Measurements from ENCODE around the gene LMO7. TPM values are rescaled to one million over a fixed set of nuclear protein-coding genes. Genes with fewer than 3 reads are reported as not detected.

Gene LMO7
- 1 to 10 TPM; 3.1 to 5.9 TPM for total RNA-seq

DNA sequence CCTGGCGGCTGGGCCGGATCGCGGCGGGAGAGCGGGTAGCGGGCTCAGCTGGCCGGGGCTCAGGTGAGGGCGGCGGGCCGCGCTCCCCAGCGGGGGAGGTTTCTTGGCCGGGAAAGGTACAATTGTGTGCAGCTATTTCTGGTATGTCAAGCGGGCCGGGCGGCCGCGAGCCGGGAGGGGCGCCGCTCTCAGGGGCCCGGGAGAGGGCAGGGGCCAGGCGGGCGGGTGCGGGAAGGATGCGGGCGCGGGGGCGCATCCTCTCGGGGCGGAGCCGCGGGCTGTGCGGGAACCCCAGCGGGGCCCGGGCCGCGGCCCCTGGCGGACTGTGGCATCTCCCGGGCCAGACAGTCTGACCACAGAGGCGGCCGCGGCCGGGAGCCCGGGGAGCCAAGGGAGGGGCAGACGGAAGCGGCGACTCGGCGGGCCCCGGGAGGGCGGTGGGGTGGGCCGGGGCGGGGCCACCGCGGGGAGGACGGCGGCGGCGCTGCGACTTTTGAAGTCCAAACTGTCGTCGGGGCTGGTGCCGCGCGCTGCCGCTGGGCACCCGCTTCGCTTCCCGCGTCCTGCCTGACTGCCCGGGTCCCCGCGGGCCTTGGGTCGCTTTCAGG is at the start of gene LMO7:
LMO7 (plus strand) TSS at position 503 of the 608 bp plus-strand sequence. CDS start 328 bp downstream, outside the sequence.
- Mint-ChIP-seq H3K9me3 (no peaks in the 10 kb centered on the region), H3K36me3 (peaks cover 5% of the 10 kb centered on the region), H3K27ac (no peak within 1 kb of the TSS), H3K4me3 (peak within 1 kb of the TSS; percentile 70), H3K4me1 (ENCODE audit: low read depth in 2 of 2) (peaks cover 7% of the 10 kb centered on the region in 2 donors), H3K27me3 (peaks cover 25 to 36% of the 10 kb centered on the region in 2 donors)
- peak; percentile 77 for DNase-seq (ENCODE audit: low spot score)
- peak; percentile 85 to 89 for ATAC-seq

DNA sequence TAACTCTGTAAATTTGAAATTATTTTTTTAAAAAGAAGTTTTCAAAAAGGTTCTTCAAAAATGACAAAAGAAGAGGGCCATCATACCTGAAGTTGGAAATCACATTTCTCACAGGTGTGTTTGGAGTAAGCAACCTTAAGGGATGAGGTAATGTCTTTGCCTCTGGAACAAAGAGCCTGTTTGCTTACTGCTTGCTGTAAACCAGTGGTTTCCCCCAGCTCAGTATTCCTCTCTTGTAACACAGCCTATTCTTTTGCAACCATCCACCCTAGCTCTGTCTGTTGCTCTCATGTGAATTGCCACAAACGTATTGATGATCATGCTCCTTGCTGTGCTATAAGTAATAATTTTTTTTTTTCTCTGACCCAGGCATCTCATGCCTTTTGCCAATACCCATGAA is 48.5 kb upstream of the LMO7 start:
- no peak overlapping the region for H3K4me3 Mint-ChIP-seq
- H3K36me3 Mint-ChIP-seq = peaks cover 26% of the 10 kb centered on the region
- H3K4me1 Mint-ChIP-seq (ENCODE audit: low read depth in 2 of 2) = peaks cover 0 to 2% of the 10 kb centered on the region in 2 donors
- H3K27me3 Mint-ChIP-seq = no peaks in the 10 kb centered on the region
- H3K9me3 Mint-ChIP-seq = no peaks in the 10 kb centered on the region
- ATAC-seq (no peak), DNase-seq (ENCODE audit: low spot score) (no peak)
- H3K27ac Mint-ChIP-seq = no peak overlapping the region

DNA sequence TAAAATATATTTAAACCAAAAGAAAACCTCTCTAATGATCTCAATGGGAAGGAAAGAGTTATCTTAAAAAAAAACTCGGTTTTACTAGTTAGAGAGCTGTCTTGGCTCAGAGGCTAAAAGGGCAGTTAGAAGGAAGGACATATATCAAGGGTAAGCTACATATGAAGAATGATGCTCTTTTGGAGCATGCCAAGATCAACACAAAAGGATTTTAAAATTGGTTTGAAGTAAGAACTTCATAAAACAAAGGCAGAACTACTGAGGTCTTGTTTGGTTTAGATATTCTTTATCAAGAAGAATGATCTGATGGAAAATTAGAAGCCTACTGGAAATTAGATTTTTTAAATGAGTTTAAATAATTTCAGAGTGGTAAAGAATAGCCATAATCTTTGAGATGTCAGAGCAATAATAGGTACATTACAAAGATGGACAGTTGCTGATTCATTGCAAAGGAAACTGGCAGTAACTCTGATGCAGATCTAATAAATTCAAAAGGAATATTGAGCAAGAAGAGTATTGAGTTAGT is 39.4 kb upstream of the LMO7 start:
- DNase-seq (ENCODE audit: low spot score) (no peak), ATAC-seq (no peak)
- H3K27me3 Mint-ChIP-seq = no peaks in the 10 kb centered on the region
- no peaks in the 10 kb centered on the region for H3K9me3 Mint-ChIP-seq
- H3K27ac Mint-ChIP-seq = no peak overlapping the region
- H3K36me3 Mint-ChIP-seq = peaks cover 12% of the 10 kb centered on the region
- H3K4me3 Mint-ChIP-seq = no peak overlapping the region
- H3K4me1 Mint-ChIP-seq (ENCODE audit: low read depth in 2 of 2) = no peaks in the 10 kb centered on the region

DNA sequence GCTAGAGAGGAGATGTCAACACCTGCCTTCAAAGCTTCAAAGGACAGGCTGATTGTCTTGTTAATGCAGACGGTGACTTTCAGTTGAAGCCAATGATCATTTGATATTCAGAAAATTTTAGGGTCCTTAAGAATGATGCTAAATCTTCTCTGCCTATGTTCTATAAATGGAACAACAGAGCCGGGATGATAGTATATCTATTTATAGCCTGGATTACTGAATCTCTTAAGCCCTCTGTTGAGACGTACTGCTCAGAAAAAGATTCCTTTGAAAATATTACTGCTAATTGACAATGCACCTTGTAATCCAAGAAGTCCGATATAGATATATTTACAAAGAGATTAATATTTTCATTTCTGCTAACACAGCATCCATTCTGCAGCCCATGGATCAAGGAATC is 35.8 kb upstream of the LMO7 start:
- ATAC-seq (no peak), DNase-seq (ENCODE audit: low spot score) (no peak)
- Mint-ChIP-seq H3K4me1 (ENCODE audit: low read depth in 2 of 2) (no peaks in the 10 kb centered on the region), H3K27me3 (no peaks in the 10 kb centered on the region), H3K36me3 (peaks cover 12% of the 10 kb centered on the region), H3K9me3 (no peaks in the 10 kb centered on the region), H3K27ac (no peak overlapping the region), H3K4me3 (no peak overlapping the region)

DNA sequence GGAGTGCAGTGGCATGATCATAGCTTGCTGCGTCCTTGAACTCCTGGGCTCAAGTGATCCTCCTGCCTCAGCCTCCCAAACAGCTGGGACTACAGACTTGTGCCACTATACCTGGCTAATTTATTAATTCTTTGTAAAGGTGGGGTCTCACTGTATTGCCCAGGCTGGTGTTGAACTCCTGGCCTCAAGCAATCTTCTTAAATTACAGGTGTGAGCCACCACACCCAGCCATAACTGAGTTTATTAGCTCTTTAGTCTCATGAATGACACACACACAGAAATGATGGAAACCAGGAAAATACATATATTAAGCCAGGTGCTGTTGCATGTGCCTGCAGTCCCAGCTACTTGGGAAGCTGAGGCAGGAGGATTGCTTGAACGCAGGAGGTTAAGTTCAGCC is 33.1 kb upstream of the LMO7 start:
- H3K27ac Mint-ChIP-seq = no peak overlapping the region
- H3K4me3 Mint-ChIP-seq = no peak overlapping the region
- DNase-seq (ENCODE audit: low spot score) (no peak), ATAC-seq (no peak)
- H3K36me3 Mint-ChIP-seq = peaks cover 13% of the 10 kb centered on the region
- peaks cover 0 to 5% of the 10 kb centered on the region in 2 donors for H3K4me1 Mint-ChIP-seq (ENCODE audit: low read depth in 2 of 2)
- H3K27me3 Mint-ChIP-seq = no peaks in the 10 kb centered on the region
- no peaks in the 10 kb centered on the region for H3K9me3 Mint-ChIP-seq

DNA sequence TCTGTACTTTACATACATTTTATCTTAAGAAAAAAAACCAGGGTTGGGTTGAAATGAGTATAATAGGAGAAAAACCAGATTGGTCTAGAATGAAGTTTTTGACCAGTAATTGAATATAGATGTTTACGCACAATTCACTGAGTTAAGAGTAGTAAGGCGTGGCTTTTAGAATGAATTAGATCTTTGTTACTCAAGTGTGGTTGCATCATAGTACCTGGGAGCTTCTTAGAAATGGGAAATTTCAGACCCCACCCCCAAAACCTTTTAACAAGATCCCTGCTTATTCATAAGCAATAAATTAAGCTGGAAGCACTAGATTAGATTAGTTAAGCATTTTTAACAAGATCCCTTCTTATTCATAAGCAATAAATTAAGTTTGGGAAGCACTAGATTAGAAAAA is 28.7 kb upstream of the LMO7 start:
- no peaks in the 10 kb centered on the region for H3K27me3 Mint-ChIP-seq
- ATAC-seq (no peak), DNase-seq (ENCODE audit: low spot score) (no peak)
- H3K27ac Mint-ChIP-seq = no peak overlapping the region
- H3K36me3 Mint-ChIP-seq = peaks cover 9% of the 10 kb centered on the region
- no peaks in the 10 kb centered on the region for H3K9me3 Mint-ChIP-seq
- no peak overlapping the region for H3K4me3 Mint-ChIP-seq
- peaks cover 0 to 5% of the 10 kb centered on the region in 2 donors for H3K4me1 Mint-ChIP-seq (ENCODE audit: low read depth in 2 of 2)

DNA sequence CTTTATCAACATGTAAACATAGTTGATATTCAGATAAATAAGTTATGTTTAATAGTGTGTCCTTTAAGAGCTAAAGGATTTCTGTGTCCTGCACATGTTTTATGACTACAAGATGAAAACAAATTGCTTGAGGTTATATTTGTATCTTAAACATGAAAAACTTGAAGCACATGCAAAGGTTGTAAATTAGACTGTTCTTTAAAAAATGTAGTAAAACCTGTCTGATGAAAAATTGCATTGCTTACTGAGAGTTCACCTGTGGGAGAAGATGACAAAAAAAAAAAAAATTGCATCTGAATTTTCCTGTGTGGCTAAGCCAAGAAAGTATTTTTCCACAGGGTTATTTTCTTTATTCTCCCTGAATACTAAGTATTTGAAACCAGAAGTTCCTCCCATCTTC is 25.7 kb upstream of the LMO7 start:
- DNase-seq (ENCODE audit: low spot score) = no peak
- no peak overlapping the region for H3K27ac Mint-ChIP-seq
- no peaks in the 10 kb centered on the region for H3K27me3 Mint-ChIP-seq
- peaks cover 9% of the 10 kb centered on the region for H3K36me3 Mint-ChIP-seq
- ATAC-seq = no peak
- H3K4me1 Mint-ChIP-seq (ENCODE audit: low read depth in 2 of 2) = peaks cover 0 to 5% of the 10 kb centered on the region in 2 donors
- no peak overlapping the region for H3K4me3 Mint-ChIP-seq
- H3K9me3 Mint-ChIP-seq = no peaks in the 10 kb centered on the region

DNA sequence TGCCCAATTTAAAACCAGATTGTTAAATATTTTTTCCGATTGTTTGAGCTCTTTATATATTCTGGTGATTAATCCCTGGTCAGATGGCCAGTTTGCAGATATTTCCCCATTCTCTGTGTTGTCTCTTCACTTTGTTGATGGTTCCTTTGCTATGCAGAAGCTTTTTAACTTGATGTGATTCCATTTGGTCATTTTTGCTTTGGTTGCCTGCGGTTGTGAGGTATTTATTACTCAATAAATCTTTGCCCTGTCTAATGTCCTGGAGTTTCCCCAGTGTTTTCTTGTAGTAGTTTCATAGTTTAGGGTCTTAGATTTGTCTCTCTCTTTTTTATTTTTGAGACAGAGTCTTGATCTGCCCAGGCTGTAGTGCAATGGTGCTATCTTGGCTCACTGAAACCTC is 23.8 kb upstream of the LMO7 start:
- no peaks in the 10 kb centered on the region for H3K36me3 Mint-ChIP-seq
- H3K27ac Mint-ChIP-seq = no peak overlapping the region
- no peaks in the 10 kb centered on the region for H3K27me3 Mint-ChIP-seq
- H3K4me1 Mint-ChIP-seq (ENCODE audit: low read depth in 2 of 2) = peaks cover 0 to 3% of the 10 kb centered on the region in 2 donors
- no peak overlapping the region for H3K4me3 Mint-ChIP-seq
- no peak for DNase-seq (ENCODE audit: low spot score)
- H3K9me3 Mint-ChIP-seq = no peaks in the 10 kb centered on the region
- ATAC-seq = no peak

DNA sequence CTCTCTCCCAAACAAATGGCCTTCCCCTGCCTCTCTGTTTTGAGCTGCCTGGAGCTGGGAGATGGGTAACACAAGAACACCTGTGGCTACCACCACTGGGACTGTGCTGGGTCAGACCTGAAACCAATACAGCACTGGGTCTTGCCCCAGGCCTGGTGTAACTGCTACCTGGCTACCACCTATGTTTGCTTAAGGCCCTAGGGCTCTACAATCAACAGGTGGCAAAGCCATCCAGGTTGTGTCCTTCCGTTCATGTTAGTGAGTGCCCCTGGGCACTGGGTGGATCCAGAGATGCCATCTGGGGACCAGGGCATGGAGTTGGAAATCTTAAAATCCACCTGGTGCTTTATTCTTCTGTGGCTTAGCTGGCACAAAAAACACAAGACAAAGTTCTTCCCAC is 18.9 kb upstream of the LMO7 start:
- no peaks in the 10 kb centered on the region for H3K36me3 Mint-ChIP-seq
- ATAC-seq (no peak), DNase-seq (ENCODE audit: low spot score) (no peak)
- H3K27ac Mint-ChIP-seq = no peak overlapping the region
- peaks cover 0 to 3% of the 10 kb centered on the region in 2 donors for H3K4me1 Mint-ChIP-seq (ENCODE audit: low read depth in 2 of 2)
- no peaks in the 10 kb centered on the region for H3K27me3 Mint-ChIP-seq
- no peak overlapping the region for H3K4me3 Mint-ChIP-seq
- H3K9me3 Mint-ChIP-seq = no peaks in the 10 kb centered on the region

DNA sequence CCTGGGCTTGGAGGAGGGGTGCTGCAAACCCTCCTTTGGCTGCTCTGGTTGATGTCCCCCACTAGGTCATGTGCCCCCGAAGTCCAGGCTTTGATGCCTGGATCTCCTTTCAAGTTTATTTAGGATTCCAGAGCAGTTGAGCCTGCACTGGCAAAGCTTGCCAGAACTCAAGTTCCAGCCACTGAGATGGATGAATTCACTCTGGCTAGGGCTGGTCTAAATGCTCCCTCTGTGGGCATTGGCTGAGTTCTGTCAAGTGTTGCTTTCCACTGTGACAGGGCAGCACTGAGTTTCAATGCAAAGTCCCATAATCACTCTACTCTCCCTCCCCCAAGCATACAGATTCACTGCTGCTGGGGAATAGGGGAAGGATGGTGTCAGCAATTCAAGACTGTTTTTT is 17.8 kb upstream of the LMO7 start:
- peaks cover 0 to 3% of the 10 kb centered on the region in 2 donors for H3K4me1 Mint-ChIP-seq (ENCODE audit: low read depth in 2 of 2)
- H3K27ac Mint-ChIP-seq = no peak overlapping the region
- H3K36me3 Mint-ChIP-seq = no peaks in the 10 kb centered on the region
- H3K9me3 Mint-ChIP-seq = no peaks in the 10 kb centered on the region
- ATAC-seq (no peak), DNase-seq (ENCODE audit: low spot score) (no peak)
- no peaks in the 10 kb centered on the region for H3K27me3 Mint-ChIP-seq
- no peak overlapping the region for H3K4me3 Mint-ChIP-seq

DNA sequence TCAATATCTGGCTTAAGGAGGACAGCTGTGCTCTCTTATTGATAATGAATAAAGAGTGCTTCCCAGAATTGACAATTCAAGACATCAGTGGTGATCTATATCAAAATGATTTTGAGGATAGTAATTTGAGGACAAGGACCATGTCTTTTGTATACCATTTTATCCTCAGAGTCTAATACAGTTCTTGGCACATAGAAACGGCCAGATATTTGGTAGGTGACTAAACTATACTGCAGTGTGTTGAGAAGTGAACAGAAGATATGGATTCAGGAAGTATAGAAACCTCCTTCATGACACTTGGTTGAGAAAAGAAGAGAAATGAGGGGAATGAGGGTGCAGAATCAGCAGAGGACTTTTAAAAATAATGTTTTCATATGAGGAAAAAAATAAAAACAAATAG is 16.1 kb upstream of the LMO7 start:
- H3K4me1 Mint-ChIP-seq (ENCODE audit: low read depth in 2 of 2) = peaks cover 0 to 3% of the 10 kb centered on the region in 2 donors
- H3K36me3 Mint-ChIP-seq = no peaks in the 10 kb centered on the region
- H3K27ac Mint-ChIP-seq = no peak overlapping the region
- ATAC-seq (no peak), DNase-seq (ENCODE audit: low spot score) (no peak)
- H3K9me3 Mint-ChIP-seq = no peaks in the 10 kb centered on the region
- H3K4me3 Mint-ChIP-seq = no peak overlapping the region
- H3K27me3 Mint-ChIP-seq = no peaks in the 10 kb centered on the region

DNA sequence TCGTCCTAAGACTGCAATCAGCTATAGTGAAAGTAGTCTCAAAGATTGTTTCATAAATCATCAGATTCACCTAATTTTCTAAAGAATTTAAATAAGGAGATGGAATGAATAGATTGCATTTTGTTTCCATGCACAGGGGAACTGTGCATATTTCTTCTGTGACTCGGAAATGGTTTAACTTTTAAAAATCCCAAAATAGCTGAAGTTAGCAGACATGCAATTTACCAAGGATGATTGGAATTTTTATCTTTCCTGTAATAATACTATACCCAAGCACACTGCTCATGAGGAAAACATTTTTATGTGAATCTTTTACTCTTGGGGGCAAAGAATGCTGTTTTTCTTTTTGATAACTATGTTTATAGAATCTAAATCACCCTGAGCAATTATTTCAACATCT is 15.0 kb upstream of the LMO7 start:
- H3K36me3 Mint-ChIP-seq = no peaks in the 10 kb centered on the region
- H3K4me1 Mint-ChIP-seq (ENCODE audit: low read depth in 2 of 2) = peaks cover 0 to 3% of the 10 kb centered on the region in 2 donors
- H3K9me3 Mint-ChIP-seq = no peaks in the 10 kb centered on the region
- H3K27ac Mint-ChIP-seq = no peak overlapping the region
- no peaks in the 10 kb centered on the region for H3K27me3 Mint-ChIP-seq
- no peak overlapping the region for H3K4me3 Mint-ChIP-seq
- no peak for DNase-seq (ENCODE audit: low spot score)
- ATAC-seq = no peak

DNA sequence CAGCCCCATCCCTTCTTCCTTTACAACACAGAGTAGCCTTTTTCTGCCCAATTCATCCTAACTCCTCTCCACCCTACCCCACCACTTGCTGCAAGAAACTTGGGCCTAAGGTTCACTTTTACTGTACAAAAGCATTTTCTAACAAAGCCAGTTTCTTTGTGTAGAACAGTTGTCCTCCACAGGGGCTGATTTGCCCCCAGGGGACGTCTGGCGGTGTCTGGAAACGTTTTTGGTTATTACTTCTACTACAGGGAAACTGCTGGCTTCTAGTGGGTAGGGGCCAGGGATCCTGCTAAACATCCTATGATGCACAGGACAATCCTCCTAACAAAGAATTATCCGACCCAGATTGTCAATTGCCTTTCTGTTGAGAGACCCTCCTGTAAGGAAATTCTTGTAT is 7.3 kb upstream of the LMO7 start:
- Mint-ChIP-seq H3K4me3 (no peak overlapping the region), H3K9me3 (no peaks in the 10 kb centered on the region), H3K27ac (no peak overlapping the region), H3K36me3 (peaks cover 5% of the 10 kb centered on the region), H3K27me3 (no peaks in the 10 kb centered on the region), H3K4me1 (ENCODE audit: low read depth in 2 of 2) (peaks cover 0 to 3% of the 10 kb centered on the region in 2 donors)
- ATAC-seq = no peak
- no peak for DNase-seq (ENCODE audit: low spot score)

DNA sequence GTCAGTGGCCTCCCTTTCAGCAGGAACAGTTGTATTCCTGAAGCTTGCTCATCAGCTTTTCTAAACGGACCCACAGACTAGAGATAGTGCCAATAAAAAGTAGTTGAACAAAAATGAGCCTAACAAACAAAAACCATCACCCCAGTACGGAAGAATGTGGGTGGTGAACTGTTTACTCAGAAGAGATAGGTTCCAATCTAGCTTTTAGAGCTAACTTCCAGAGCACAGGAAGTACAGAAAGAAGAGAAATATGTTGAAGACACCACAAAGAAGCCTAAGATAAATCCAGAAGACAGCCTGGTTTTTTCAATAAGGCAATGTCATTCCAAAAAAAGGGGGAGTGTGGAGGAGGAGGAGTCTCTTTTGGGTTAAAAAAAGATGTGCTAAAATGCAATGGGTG is 2.8 kb upstream of the LMO7 start:
- DNase-seq (ENCODE audit: low spot score) (no peak), ATAC-seq (no peak)
- Mint-ChIP-seq H3K4me3 (peak overlapping the region; percentile 25), H3K27ac (no peak overlapping the region), H3K4me1 (ENCODE audit: low read depth in 2 of 2) (peaks cover 7% of the 10 kb centered on the region in 2 donors), H3K9me3 (no peaks in the 10 kb centered on the region), H3K36me3 (peaks cover 5% of the 10 kb centered on the region), H3K27me3 (peaks cover 10 to 11% of the 10 kb centered on the region in 2 donors)
